Stimulated activated CD8-positive, alpha-beta memory T cell treated with anti-CD3 and anti-CD28 coated beads, Interleukin-15, amount 100 ng/mL, for 1 hour (primary cell): ENCODE data around the gene SP9.
"Not testable (repeated sequence)": the region's sequence is repeated elsewhere in the genome, so short reads cannot be mapped to it uniquely, and the experiment has no call there.

Experiments
- DNase-seq: peaks from one replicate; pipeline ENCODE4 v3.0.0-alpha.2; 2020; ENCODE audit warnings: low read depth

The SP9 gene

GRCh38 chr2:174344716-174345461, 10.1 kb downstream of the SP9 start:
- no peak for DNase-seq

GRCh38 chr2:174350018-174350417, 15.3 kb downstream of the SP9 start:
- DNase-seq = no peak

GRCh38 chr2:174350593-174351181, 15.9 kb downstream of the SP9 start:
- no peak for DNase-seq

- DNase-seq = no peak
Observed at GRCh38 chr2:174353004-174353403, 18.2 kb downstream of the SP9 start.

GRCh38 chr2:174356347-174356746, 21.6 kb downstream of the SP9 start:
- DNase-seq = no peak

- not testable (repeated sequence) for DNase-seq
Observed at GRCh38 chr2:174359663-174360062, 24.9 kb downstream of the SP9 start.

- no peak for DNase-seq
Observed at GRCh38 chr2:174362949-174363348, 28.2 kb downstream of the SP9 start.

- not testable (repeated sequence) for DNase-seq
Observed at GRCh38 chr2:174363492-174364225, 28.9 kb downstream of the SP9 start.

- DNase-seq = no peak
Observed at GRCh38 chr2:174364628-174365027, 29.9 kb downstream of the SP9 start.

- no peak for DNase-seq
Observed at GRCh38 chr2:174365571-174365970, 30.8 kb downstream of the SP9 start.

- DNase-seq = no peak
Observed at GRCh38 chr2:174368691-174369090, 33.9 kb downstream of the SP9 start.

- no peak for DNase-seq
Observed at GRCh38 chr2:174376967-174377366, 42.2 kb downstream of the SP9 start.

GRCh38 chr2:174383796-174384195, 49.0 kb downstream of the SP9 start:
- no peak for DNase-seq

GRCh38 chr2:174385201-174385600, 50.4 kb downstream of the SP9 start:
- DNase-seq = no peak
